ENCODE results near the gene SPCS3.
"Not testable (repeated sequence)": the region's sequence is repeated elsewhere in the genome, so short reads cannot be mapped to it uniquely, and the experiment has no call there.

SPCS3 gene

DNA sequence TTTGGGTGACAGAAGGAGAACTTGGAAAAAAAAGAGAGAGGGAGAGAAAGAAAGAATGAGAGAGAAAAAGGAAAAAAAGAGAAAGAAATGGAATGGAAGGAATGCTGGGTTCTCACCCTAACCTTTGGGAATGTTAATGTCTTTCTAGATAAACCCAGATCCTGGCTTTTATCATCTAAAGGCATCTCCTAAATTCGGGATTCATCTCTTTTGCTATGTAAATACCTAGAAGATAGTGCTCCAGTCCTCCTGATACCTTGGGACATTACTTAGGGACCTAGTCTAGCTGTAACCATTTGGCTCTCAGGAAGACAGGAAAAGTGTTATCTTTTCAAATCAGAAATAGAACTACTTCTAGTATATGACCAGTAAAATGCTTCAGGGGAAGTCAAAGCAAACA, 15.8 kb upstream of the SPCS3 start:
- DNase-seq (ENCODE audit: low read depth in 2 of 2): no peak

DNA sequence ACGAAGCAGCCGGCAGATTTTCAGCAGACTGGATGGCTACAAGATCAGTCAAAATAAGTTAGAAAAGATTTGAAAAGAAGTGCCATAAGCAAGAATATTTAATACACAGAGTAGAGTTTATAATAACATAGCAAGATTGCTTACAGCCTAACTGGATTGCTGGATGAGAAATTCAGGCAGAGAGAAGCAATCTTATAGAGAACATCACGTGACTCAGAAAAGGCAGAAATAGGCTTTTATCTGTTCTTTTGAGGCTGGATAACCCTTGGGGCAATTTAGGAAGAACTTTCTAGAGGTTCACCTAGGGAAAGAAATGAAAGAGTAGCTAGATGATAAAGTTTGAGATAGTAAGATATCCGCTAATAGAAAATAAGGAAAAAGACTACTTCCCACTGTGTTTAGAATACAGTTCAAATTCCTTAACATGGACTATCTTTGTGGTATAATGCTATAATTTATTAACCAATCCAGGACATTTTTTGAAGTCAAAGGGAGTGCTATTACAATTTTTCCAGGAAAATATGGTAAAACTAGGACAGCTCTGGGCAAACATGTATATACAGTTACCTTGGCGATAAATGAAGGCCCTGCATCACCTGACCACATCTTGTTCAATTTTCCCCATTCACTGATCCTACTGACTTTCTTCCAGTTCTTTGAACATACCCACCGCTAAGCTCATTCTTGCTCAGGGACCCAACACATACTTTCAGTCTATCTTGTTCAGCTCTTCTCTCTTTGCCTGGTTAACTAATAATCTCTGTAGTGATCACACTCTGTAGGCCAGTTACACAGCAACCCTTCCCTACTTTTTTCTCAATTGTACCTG, 12.7 kb upstream of the SPCS3 start:
- no peak for DNase-seq (ENCODE audit: low read depth in 2 of 2)

DNA sequence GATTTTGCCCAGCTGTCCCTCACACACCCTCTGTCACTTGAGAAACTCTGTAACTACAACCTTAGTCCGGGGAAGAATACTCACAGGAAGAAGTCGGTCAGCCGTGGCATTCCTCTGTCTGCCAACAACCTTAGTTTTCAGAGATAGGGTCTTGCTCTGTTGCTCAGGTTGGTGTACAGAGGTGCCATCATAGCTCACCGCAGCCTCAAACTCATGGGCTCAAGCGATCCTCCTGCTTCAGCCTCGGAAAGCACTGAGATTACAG, 12.2 kb upstream of the SPCS3 start:
- no peak for DNase-seq (ENCODE audit: low read depth in 2 of 2)

DNA sequence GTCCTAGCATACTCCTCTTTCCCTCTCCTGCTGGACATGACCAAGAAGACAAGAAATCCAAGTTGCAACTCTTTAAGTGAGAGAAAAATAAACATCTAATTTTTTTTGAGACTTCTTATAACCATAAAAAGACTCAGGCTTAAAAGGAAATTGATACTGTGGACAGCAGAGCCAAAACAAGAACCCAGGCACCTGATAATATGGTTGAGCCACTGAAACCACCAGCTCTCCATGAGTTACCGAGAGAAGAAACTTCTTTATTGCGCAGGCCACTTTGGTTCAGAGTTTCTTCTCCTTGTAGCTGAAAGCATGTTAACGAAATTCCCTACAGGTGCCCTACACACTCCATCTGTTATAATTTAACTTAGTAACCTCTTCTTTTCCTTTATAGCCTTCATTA, 11.3 kb upstream of the SPCS3 start:
- DNase-seq (ENCODE audit: low read depth in 2 of 2): no peak

DNA sequence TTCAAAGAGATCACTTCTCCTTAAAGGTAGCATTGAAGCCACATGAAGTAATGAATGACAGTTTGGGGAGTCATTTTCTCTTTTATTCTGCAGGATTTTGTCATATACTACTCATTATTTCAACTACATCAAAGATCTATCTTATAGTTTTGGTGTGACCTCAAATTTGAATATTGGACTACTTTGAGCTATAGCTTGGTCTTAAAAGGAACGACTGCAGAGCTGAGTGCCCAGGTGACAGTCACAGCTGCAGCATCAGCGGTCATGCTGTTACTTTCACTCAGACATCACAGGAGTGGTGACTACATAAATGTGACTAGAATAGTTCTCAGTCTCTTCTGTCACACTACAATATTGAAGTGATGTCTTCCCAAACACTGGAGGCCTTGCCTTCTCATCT, 10.7 kb upstream of the SPCS3 start:
- no peak for DNase-seq (ENCODE audit: low read depth in 2 of 2)

DNA sequence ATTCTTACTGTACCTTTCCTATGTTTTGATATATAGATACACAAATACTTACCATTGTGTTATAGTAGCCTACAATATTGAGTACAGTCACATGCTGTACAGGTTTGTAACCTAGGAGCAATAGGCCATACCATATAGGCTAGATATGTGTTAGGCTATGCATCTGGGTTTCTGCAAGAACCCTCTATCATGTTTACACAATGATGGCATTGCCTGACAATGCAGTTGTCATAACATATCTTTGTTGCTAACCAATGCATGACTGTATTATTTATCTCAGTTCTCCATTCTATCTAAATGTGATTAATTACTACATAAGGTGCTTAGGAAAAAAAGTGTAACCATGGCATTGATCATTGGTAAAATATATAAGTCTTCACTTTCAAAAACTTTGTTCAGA, 10.0 kb upstream of the SPCS3 start:
- no peak for DNase-seq (ENCODE audit: low read depth in 2 of 2)

DNA sequence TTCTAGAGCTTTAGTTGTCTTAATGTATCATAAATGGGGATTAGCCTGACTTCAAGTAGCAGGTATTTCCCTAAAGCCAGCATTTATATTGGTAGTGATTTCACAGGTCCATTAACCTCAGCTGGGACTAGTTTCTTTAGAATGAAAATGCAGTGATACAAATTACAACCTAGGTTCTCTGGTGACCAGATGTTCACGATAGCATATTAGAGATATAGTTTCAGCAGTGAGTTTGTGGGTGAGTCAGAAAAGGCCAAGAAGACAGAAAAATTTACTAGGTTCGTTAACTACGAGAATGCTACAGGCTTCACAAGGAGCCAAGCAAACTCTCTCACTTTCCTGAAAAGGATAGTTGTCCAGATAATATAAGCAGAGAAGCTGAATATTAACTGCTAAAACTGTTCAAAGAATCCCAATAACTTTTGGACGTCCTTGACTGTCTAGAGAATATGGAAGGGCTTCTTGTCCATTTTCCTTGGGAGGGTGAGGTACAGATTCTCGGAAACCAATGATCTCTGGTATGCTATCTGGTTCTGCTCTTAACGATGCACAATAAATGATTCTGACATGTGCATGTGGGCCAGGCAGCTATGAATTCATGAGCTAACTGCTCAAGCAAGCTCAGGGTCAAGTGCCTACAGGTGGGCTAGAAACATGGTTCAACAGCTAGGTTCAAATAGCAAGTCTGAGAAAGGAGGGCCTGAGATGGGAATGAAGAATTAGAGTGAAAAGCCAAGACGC, 6.0 kb upstream of the SPCS3 start:
- no peak for DNase-seq (ENCODE audit: low read depth in 2 of 2)

DNA sequence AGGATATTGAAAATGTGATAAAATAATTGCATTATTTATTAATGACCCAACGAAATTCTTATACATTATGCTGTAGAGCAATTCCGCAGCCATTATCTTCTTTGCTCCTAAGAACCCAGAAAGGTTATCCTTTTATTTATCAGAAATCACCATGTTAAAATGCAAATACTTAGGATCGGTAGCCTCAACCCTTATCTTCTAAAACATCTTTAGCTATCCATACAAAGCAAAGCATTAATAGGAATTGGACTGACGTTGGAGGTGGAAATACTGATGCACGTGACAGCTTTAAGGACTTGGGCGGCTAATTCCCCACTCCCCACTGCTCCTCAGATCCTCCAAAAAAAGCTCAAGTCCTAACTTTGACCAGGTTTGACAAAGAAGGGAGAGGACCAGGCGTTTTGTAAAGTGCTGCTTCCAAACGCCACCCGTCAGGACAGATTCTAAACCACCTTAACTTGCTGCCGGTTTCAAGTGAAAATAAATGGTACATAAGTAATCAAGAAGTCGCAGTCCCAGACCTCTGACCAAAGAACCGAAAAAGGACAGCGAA, 539 bp upstream of the SPCS3 start:
- no peak for DNase-seq (ENCODE audit: low read depth in 2 of 2)

DNA sequence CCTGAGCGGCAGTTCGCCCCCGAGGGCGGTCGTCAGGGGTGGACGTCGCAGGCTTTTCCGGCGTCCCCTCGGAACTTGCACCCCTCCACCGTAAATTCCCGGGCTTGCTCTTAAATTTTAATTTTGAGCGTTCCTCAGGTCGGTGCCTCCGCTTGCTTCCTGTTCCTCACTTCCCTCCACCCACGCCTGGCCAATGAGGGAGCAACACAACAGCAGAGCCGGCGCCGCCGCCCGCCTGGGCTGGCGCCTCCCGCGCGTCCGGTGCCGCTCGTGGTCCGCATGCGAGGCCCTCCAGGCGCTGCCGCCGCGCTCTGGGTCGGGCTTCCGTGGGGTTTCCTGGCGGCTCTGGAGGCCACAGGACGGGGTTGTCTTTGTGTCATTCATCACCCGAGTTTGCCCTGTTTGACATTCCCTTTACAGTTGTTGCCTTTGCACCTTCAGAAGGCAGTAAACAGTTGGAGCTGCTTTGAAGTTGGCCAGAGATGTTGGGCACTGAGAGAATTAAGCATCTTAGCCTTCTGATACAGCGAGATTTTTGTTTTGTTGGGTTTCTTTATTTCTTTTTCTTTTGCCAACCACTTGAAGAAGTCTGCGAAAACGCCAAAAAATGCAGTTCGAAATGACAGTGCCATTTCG, 692 bp downstream of the SPCS3 start:
- peak; percentile 80 to 88 for DNase-seq (ENCODE audit: low read depth in 2 of 2)

DNA sequence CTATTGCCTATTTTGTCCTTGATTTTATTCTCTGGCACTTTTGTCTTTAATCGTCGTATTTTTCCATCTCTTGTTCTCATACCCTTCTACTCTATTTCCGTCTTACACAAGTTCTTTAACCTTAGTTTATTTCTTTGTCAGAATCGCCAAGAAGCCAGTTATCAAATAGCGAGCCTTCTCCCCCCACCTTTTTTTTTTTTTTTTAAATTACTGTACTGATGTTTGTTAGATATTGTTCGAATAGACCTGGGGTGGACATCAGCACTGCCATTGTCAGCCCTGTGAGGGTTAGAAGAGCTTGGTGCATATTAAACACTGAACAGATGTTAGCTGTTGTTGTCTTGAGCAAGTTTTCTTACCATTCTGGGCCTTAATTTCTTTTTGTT, 1.2 kb downstream of the SPCS3 start:
- no peak for DNase-seq (ENCODE audit: low read depth in 2 of 2)

DNA sequence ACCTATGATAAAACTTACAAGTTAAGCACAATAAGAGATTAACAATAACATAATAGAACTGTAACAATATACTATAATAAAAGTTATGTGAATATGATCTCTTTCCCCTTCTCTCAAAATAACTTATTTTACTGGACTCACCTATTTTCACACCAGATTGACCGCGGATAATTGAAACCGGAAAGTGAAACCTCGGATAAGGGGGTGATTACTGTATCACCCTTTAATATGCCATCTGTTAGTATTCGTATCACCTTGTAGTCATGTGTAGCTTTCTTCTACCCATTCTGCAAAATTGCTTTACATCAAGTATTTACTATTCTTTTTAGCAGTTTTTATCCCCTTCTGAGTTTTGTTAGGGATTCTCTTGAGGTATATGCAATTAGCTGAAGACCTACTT, 1.8 kb downstream of the SPCS3 start:
- DNase-seq (ENCODE audit: low read depth in 2 of 2): no peak

DNA sequence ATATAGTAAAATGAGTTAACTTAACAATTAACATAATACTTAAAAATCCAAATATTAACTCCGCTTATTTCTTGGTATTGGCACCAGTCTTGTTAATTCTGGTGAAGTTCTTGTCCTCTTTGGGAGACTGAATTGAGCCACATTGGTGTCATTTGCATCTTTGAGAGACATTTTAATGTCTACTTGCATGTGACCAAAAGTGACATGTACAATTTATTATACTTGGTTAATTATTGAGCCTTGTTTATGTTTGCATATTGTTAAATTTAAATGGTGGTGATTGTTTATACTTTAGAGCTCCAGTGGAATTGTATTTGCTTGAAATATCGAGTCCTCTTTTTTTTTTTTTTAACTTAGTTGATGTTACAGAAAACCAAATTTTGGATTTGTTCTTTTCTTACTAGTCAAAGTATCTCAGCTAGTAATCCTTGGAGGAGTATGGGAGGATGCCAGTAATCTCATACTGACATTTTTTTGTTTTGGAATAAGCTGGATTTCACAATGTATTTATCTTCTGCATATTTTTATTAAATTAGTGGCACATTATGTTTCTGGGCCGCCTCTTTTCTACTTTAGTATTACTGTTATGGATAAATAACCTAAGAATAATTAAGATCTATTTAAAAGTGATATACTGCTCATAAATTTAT, 3.9 kb downstream of the SPCS3 start:
- DNase-seq (ENCODE audit: low read depth in 2 of 2): no peak

DNA sequence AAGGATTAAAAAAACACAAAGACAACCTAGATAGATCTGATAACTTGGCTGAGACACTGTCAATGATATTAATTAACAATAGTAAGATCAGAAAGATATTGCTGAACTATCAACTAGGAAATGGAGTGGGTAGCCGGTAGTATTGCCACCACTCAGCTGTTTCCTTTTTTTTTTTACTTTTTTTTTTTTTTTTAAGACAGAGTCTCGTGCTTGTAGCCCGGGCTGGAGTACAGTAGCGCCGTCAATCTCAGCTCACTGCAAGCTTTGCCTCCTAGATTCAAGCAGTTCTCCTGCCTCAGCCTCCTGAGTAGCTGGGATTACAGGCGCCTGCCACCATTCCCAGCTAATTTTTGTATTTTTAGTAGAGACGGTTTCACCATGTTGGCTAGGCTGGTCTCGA, 5.1 kb downstream of the SPCS3 start:
- DNase-seq (ENCODE audit: low read depth in 2 of 2): not testable (repeated sequence)

DNA sequence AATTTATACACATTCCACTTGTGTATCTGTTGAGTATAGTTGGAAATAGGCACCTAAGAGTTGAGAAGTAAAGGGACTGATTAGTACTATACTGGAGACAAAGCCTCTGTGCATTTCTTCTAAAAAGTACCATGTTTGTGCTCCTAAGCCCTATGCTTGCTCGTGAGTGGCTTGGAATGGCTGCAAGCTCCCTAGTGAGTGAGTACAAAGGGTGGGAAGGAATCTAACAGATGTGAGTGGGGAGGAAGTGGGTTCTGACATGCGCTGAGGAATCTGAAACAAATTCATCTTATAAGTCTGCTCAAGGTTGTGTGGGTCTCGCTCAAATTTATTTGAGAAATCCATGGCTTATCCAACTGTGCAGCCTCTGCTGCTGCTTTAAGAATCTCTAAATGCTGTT, 13.3 kb downstream of the SPCS3 start:
- DNase-seq (ENCODE audit: low read depth in 2 of 2): no peak

DNA sequence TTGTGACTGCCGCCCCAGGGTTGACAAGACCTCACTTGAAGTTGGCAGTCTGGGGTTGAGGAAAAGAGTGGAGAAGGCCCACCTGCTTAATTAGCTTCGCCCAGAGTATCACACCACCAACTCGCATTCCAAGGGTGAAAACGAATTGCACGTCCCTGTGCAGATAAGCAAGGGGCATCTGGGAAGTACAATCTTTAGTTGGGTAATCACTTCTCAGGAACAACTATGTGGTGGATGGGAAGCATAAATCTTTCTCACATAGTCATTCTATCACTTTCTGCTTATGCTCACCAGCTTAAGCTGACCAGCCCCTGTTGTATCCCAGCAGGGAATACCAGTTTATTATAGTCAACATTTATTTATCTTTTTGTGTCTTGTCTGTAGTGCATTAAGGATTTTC, 14.3 kb downstream of the SPCS3 start:
- no peak for DNase-seq (ENCODE audit: low read depth in 2 of 2)

DNA sequence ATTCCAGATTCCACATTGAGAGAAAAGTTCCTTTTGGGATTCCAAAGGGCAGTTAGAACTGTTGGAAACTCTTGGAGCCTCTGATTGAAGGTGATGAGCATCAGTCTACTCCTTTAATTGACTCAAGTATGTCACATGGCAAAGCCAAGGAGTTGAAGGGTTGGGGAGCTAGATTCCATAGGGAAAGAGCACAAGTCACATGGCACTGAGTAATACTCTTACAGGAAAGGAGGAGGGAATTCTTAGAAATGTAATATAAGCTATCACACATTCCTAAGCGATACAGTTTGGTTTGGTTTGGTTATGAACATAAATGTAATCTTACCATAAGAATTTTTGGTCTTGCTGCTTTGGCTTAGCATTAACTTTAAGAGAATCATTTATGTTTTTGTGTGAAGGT, 15.7 kb downstream of the SPCS3 start:
- no peak for DNase-seq (ENCODE audit: low read depth in 2 of 2)

DNA sequence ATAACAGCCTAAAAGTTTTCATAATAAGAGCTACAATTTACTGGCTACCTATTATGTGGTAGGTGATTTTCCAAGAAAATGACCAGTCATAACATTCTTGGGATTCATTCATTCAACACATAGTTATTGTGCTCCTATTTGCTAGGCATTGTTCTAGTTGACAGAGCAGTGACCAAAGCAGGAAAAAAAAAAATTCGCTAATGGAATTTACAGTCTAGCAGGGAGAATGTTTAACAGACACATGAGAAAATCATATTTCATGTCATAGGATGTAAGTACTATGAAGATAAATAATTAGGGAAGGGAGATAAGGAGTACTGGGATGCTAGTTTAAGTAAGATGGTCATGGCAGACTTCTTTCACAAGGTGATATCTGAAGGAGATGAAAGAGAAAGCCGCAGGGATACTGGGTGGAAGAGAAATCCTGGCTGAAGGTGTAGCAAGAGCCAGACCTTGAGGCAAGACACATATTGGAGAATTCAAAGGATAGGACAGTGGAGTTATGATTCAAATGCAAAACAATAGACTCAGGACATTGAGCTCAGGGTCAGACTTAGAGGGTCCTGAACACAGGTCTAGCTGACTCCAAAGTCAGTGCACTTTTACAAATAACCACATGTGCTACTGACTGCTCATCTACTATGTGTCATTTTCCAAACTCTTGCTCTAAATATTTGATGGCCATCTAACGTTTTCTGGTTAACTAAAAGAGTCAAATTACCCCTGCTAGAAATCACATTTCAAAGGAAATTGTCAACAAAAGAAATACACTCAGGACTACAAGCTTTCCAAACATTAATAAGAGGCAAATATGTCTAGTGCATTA, 20.4 kb downstream of the SPCS3 start:
- DNase-seq (ENCODE audit: low read depth in 2 of 2): no peak

DNA sequence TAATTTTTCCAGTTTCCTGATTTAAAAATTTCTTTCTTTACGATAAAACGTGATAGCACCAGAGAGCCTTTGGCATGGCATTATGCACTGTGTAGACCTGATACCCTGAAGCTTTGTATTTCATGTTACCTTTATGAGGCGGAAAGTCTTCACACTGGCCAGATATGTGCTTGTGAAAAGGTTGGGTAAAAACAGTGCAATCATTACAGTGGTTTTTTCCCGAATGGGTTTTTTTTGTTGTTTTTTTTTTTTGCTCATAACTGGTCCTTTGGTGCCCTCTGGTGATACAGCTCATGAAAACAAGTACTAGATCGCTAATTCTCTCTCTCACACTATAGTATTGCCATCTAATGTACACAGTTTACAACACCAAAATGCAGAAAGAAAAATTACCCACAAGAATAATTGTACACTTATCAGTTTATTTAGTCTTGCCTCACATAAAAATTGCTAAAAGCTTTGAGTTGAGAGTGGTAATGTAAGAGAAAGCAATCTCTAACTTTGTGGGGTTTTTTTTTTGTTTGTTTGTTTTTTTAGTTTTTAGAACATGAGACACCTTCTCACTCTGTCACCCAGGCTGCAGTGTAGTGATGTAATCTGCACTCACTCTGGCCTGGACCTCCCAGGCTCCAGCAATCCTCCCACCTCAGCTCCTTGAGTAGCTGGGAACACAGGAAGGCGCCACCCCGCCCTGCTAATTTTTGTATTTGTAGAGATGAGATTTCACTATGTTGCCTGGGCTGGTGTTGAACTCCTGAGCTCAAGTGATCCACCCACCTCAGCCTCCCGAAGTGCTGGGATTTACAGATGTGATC, 21.3 kb downstream of the SPCS3 start:
- no peak for DNase-seq (ENCODE audit: low read depth in 2 of 2)

DNA sequence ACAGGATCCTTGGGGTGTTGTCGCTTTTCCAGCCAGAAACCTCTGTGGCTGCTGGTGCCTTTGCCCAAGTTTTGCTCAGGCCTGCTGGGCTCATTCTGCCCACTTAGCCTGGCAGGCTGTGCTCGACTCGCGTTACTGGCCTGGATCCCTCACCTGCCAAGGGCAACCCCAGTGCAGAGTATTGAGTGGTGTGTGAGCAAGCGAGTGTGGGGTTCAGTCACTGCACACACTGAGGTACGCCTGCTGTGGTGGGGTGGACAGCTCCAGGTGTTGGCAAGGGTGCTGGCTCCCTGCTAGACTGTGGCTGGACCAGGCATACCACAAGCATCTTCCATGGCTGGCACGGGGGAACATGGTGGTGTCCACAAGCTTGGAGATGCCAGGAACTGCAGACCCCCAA, 22.6 kb downstream of the SPCS3 start:
- DNase-seq (ENCODE audit: low read depth in 2 of 2): no peak

DNA sequence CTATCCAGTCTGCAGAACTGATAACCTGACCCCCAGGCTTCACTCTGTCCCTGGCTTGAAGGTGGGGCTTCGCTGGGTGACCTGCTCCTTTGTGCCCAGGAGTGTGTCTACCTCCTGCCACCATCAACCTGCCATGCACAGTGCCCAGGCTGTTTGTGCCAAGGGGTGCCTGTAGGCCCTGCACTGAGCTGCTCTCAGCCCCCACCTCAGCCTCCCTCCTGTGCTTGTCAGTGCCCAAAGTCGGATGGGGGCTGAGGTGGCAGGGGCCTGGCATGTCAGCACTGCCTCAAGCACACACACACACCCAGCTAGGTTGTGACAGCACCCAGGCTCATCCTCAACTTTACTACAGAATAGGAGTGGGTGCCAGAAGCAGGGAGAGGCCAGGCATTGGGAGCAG, 23.5 kb downstream of the SPCS3 start:
- no peak for DNase-seq (ENCODE audit: low read depth in 2 of 2)

DNA sequence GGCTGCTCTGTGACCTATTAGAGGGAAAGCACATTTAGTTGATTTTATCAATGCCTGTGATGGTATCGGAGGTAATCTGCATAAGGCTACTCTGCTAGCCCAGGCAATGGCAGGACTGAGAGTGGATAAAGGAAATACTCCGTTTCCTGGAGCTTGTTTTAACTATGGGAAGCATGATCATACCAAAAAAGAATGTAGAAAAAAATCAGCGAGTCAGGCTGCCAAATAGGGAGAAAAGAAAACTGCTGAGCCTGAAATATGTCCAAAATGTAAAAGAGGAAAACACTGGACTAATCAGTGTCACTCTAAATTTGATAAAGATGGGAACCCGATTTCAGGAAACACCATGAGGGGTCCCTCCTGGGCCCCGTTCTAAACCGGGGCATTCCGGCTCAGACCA, 25.6 kb downstream of the SPCS3 start:
- DNase-seq (ENCODE audit: low read depth in 2 of 2): not testable (repeated sequence)

Measured in stimulated activated CD4-positive, alpha-beta T cell treated with anti-CD3 and anti-CD28 coated beads, Interleukin-4, amount 100 ng/mL, for 48 hours (primary cell).